DOHH2 (cell line): ENCODE measurements around the gene SAMD4B.
"Not testable (repeated sequence)": the region's sequence is repeated elsewhere in the genome, so short reads cannot be mapped to it uniquely, and the experiment has no call there.

Experiments
- H3F3A ChIP-seq: fragments of 200-600 bp; sonication (generic), shearing (Covaris generic); 2 replicates; pipeline ENCODE4 v1.6.0; 2016; ENCODE audit warnings: antibody characterized with exemption, mild to moderate bottlenecking; ENCODE audit not compliant: control insufficient read depth, insufficient read depth
- H3K27ac ChIP-seq: fragments of 200-600 bp; sonication (generic); 2 replicates; pipeline ENCODE4 v1.5.1; 2014; ENCODE audit warnings: low read depth, mild to moderate bottlenecking, low read length, moderate library complexity
- H3K27me3 ChIP-seq: fragments of 200-600 bp; sonication (generic); 2 replicates; pipeline ENCODE4 v1.6.1; 2014; ENCODE audit warnings: mild to moderate bottlenecking, low read length, mixed read lengths; ENCODE audit not compliant: control insufficient read depth
- H3K36me3 ChIP-seq: fragments of 200-600 bp; sonication (generic); 2 replicates; pipeline ENCODE4 v1.6.1; 2014; ENCODE audit warnings: mild to moderate bottlenecking, low read length, moderate library complexity, mixed read lengths; ENCODE audit not compliant: control insufficient read depth
- H3K4me1 ChIP-seq: fragments of 200-600 bp; sonication (generic); 2 replicates; pipeline ENCODE4 v1.6.1; 2014; ENCODE audit warnings: mild to moderate bottlenecking, low read length, mixed read lengths; ENCODE audit not compliant: control insufficient read depth
- H3K4me2 ChIP-seq: fragments of 200-600 bp; sonication (generic); 2 replicates; pipeline ENCODE4 v1.6.0; 2014; ENCODE audit warnings: mild to moderate bottlenecking, low read length, moderate library complexity
- H3K4me3 ChIP-seq: fragments of 200-600 bp; sonication (generic); 2 replicates; pipeline ENCODE4 v1.5.1; 2014; ENCODE audit warnings: mild to moderate bottlenecking, low read length, mixed read lengths
- H3K79me2 ChIP-seq: fragments of 200-600 bp; sonication (generic); 2 replicates; pipeline ENCODE4 v1.6.1; 2014; ENCODE audit warnings: mild to moderate bottlenecking, low read length, mixed read lengths; ENCODE audit not compliant: control insufficient read depth
- H3K9me2 ChIP-seq: fragments of 200-600 bp; sonication (generic); replicated peaks from 2 replicates; pipeline ENCODE4 v1.6.1; 2014; ENCODE audit warnings: mild to moderate bottlenecking, low read length, mixed read lengths; ENCODE audit not compliant: control insufficient read depth
- H3K9me3 ChIP-seq: fragments of 200-600 bp; sonication (generic); 2 replicates; pipeline ENCODE4 v1.6.1; 2014; ENCODE audit warnings: antibody characterized with exemption, low read length, mixed read lengths; ENCODE audit not compliant: control insufficient read depth, insufficient read depth
- H4K20me1 ChIP-seq: fragments of 200-600 bp; sonication (generic); 2 replicates; pipeline ENCODE4 v1.6.0; 2014; ENCODE audit warnings: low read depth, mild to moderate bottlenecking, antibody characterized with exemption, low read length, moderate library complexity; ENCODE audit not compliant: control insufficient read depth, insufficient read depth
- CTCF ChIP-seq: fragments of 200-600 bp; sonication (generic); IDR thresholded peaks from one replicate; pipeline ENCODE4 v1.5.1; 2014; ENCODE audit warnings: antibody characterized with exemption, mild to moderate bottlenecking, low read depth, low read length; ENCODE audit not compliant: poor library complexity, severe bottlenecking
- EZH2phosphoT487 ChIP-seq: fragments of 200-600 bp; sonication (generic); IDR thresholded peaks from 2 replicates; pipeline ENCODE4 v1.6.1; 2017; ENCODE audit warnings: borderline replicate concordance, mild to moderate bottlenecking, antibody characterized with exemption, low read length, moderate library complexity, mixed read lengths

Gene SAMD4B

DNA sequence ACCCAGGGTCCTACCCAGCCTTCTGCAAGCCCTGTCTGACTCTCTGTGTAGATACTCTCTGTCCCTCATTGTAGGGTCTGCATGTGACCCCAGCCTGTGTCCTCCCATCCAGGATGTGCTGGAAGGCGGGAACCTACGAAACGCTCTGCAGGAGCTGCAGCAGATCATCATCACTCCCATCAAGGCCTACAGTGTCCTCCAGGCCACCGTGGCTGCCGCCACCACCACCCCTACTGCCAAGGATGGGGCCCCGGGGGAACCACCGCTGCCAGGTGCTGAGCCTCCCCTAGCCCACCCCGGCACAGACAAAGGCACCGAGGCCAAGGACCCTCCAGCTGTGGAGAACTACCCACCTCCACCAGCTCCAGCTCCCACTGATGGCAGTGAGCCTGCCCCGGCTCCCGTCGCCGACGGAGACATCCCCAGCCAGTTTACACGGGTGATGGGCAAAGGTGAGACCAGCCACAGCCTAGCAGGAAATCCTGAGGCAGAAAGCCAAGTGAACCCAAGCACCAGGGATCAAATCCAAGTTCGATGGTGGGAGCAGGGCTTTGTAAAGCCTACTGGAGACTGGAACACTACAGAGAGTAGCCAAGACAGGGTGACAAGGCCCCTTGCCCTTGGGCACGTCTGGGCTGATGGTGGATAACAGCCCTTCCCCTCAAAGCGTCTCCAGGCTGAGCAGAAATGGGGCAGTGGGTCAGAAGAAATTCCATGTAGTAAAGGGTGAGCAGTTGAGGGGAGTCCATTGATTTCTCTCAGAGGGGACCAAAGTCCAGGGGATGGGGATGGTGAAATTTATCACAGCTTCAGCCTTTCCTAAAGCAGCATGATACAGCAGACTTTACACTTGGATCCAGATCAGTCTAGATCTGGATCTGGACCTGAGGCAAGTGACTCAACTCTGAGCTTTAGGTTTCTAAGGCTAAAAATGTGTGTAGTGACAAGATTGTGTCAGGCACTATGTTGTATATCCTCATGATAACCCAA, 35.4 kb downstream of the SAMD4B start:
- no peak overlapping the region for H3K27ac ChIP-seq
- no peaks in the 10 kb centered on the region for H3K4me1 ChIP-seq
- no peaks in the 10 kb centered on the region for H3F3A ChIP-seq
- H3K4me2 ChIP-seq: no peak overlapping the region
- no peak overlapping the region for H3K4me3 ChIP-seq
- no peaks in the 10 kb centered on the region for H4K20me1 ChIP-seq
- TF ChIP-seq EZH2phosphoT487 (no peak), CTCF (no peak)
- no peaks in the 10 kb centered on the region for H3K79me2 ChIP-seq
- no peaks in the 10 kb centered on the region for H3K27me3 ChIP-seq
- no peaks in the 10 kb centered on the region for H3K9me2 ChIP-seq
- peaks cover 57% of the 10 kb centered on the region for H3K36me3 ChIP-seq
- H3K9me3 ChIP-seq: no peaks in the 10 kb centered on the region

- not testable (repeated sequence) for H3K4me2 ChIP-seq, H3K27ac ChIP-seq, H3K79me2 ChIP-seq, H3K9me3 ChIP-seq, H3K4me3 ChIP-seq, H3K27me3 ChIP-seq, H3K4me1 ChIP-seq, H3F3A ChIP-seq, H3K9me2 ChIP-seq, H4K20me1 ChIP-seq
- H3K36me3 ChIP-seq: peaks cover 52% of the 10 kb centered on the region
These were observed 37.1 kb downstream of the SAMD4B start for GRCh38 chr19:39379366-39379765.

DNA sequence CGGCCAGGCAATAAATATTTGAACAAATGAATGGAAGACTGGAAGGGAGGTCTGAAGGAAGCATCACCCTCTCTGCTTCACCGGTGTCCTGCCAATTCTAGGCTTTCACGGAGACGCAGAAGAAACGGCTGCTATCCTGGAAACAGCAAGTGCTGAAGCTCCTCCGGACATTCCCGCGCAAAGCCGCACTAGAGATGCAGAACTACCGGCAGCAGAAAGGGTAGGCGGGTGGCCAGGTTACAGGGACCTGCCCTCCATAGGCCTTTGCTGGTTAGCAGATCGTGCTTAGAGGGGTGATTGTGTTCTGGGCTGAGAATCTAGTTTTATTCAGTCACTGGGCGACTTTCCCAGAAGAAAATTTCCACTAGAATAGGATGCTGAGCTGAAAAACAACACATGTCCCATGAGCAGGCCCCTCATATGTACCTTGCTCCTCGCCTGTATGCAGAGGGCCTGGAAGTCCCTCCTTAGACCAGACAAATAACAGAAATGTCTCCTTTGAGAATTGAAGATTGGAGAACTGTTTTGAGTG, 37.7 kb downstream of the SAMD4B start:
- no peak overlapping the region for H3K4me3 ChIP-seq
- no peak for TF ChIP-seq EZH2phosphoT487
- TF ChIP-seq CTCF: no peak
- H3K9me3 ChIP-seq: no peaks in the 10 kb centered on the region
- H3K79me2 ChIP-seq: no peaks in the 10 kb centered on the region
- H3K27ac ChIP-seq: no peak overlapping the region
- peaks cover 53% of the 10 kb centered on the region for H3K36me3 ChIP-seq
- no peaks in the 10 kb centered on the region for H3K9me2 ChIP-seq
- H4K20me1 ChIP-seq: no peaks in the 10 kb centered on the region
- no peaks in the 10 kb centered on the region for H3K27me3 ChIP-seq
- H3F3A ChIP-seq: no peaks in the 10 kb centered on the region
- H3K4me2 ChIP-seq: no peak overlapping the region
- no peaks in the 10 kb centered on the region for H3K4me1 ChIP-seq
